HG02840 (cell line): ENCODE data around the gene TLL2.

Experiments used
- ATAC-seq: cut with Tn5 transposase; IDR thresholded peaks from one replicate; pipeline ENCODE4 v1.9.1; 2021; ENCODE audit warnings: mild to moderate bottlenecking, moderate library complexity, moderate number of reproducible peaks; ENCODE audit not compliant: unreplicated experiment, low FRiP score

The TLL2 gene

GRCh38 chr10:96436035-96436434 is 77.7 kb downstream of the TLL2 start:
- ATAC-seq = no peak

- no peak for ATAC-seq
Measured at GRCh38 chr10:96431211-96431970, 82.3 kb downstream of the TLL2 start.

DNA sequence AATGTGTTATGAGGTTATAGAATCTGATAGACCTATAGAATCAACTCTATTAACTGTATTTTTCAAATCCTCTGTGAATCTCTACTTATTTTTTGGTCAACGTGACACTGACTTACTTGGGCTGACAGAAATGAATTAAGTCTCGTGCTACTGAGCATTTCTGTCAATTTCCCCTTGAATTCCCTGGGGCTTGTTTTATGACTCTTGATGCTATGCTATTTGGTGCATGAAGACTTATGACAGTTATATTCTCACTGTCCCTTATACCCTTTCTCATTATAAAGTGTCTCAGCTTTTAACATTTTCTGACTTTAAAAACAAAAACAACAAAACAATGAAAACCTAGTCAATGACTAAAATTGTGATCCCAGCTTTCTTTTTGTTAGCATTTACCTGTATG is 86.4 kb downstream of the TLL2 start:
- ATAC-seq = no peak

GRCh38 chr10:96422525-96422924 is 91.2 kb downstream of the TLL2 start:
- ATAC-seq = no peak

DNA sequence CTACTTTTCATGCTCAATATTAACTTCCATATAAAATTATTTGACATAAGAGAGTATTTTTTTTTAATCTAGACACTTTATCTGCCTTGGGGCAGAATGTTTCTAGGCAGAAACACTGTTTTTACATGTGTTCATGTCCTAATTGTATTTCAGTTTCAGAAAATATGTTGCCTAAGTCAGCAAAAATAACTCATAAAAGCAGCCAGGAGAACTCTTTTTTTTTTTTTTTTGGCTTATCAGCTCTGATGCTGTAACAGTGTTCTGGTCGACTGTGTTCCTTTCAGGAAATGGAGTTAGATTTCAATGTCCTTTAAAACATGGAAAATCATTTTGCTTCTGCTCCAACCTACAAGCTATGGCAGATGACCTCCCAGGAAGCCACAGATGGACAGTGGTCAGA is 91.7 kb downstream of the TLL2 start:
- no peak for ATAC-seq

- no peak for ATAC-seq
Measured at GRCh38 chr10:96420228-96421009, 93.3 kb downstream of the TLL2 start.

DNA sequence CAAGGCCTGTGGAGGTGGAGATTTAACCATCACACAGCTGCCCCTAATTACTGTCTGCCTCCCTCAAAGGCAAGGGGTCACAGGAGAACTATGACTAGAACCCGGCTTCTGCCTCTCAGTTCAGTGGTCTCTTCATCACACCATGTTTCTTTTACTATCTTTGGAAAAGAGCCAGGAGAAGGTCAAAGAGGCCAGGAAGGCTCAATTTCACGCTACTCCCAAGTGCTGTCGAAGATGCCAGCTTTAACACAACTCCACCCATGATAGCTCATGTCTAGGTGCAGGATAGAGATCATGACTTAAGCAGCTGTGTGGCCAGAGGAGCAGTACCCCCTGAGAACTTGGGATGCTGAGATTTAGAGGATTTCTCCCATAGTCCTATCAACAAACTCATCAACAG is 94.4 kb downstream of the TLL2 start:
- ATAC-seq = no peak

DNA sequence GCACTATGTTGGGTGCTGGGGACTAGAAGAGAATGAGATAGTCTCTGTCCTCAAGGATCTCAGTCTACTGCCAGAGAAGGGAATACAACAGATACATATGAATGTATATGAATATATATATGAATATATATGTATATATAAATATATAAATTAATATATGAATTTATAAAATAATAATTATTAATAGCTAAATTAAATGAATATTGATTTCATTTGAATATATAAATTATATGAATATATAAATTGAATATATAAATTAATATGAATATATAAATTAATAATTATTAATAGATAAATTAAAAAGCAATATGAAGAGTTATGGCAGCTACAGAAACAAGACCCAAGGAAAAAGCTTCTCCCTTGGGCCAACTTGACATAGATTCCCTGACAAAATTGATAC is 95.1 kb downstream of the TLL2 start:
- no peak for ATAC-seq

DNA sequence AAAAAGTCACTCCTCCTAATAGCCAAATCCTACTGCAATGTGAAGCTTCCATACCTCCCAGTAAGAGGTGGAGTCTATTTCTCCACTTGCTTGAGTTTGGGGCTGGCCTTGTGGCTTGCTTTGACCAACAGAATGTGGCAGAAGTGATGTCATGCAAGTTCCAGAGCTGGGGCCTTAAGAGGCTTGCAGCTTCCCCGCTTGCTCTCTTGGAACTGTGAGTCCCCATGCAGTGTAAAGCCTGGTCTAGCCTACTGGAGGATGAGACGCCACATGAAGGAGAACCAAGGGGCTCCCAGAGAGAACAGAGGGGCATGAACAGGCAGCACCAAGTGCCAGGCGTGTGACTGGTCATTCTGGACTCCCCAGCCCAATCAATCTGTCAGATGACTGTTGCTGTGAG is 96.3 kb downstream of the TLL2 start:
- ATAC-seq = no peak

- ATAC-seq = no peak
Measured at GRCh38 chr10:96416643-96417042, 97.1 kb downstream of the TLL2 start.

DNA sequence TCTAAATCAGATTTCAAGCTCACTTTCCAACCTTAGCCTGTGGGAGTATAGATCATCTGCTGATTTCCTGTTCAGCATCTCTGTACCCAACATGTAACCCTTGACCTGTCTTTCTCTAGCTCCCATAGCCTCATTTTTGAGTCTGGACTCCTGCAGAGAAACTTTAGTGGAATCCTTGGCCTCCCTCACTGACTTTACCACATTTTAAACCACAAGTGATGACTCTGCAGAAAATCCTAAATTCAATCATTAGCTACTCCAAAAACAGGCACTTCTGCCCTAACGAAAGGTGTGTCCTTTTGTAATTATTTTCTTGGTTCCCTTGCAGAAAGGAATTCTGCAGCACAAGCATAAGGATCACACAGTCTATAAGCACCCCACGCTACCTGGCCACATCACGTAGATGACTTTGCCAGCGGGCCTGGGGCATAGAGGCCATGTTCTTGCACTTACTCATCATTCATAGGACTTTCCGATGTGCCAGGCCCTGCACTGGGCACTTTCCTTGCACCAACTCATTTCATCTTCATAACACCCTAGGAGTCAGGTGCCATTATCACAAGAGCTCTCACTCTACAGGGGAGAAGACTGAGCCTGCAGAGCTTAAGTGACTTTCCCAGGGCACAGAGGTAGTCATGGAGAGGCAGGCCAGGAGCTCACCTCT is 97.7 kb downstream of the TLL2 start:
- ATAC-seq = no peak

GRCh38 chr10:96415150-96415890 is 98.4 kb downstream of the TLL2 start:
- no peak for ATAC-seq

GRCh38 chr10:96414303-96414702 is 99.4 kb downstream of the TLL2 start:
- no peak for ATAC-seq

- no peak for ATAC-seq
Measured at GRCh38 chr10:96413151-96413787, 100.5 kb downstream of the TLL2 start.

- ATAC-seq = no peak
Measured at GRCh38 chr10:96411716-96412320, 101.9 kb downstream of the TLL2 start.

DNA sequence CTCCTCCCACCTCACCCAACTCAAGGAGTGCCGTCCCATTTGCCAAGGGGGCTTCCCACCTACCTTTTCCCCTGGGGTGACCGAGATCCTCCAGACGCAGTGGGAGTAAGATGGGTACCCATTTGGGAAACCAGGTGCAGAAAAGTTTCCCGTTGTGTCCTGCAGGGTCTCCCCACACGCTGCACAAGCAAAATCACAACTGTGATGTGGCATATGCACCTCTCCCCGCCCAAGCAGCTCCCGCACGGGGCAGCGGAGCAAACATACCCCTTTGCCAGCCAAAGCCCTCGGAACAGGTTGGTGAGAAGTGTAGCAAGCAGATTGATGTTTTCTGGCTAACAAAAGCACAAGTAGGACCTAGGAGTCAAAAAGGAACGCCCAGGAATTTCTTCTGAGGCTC is 103.4 kb downstream of the TLL2 start:
- no peak for ATAC-seq

DNA sequence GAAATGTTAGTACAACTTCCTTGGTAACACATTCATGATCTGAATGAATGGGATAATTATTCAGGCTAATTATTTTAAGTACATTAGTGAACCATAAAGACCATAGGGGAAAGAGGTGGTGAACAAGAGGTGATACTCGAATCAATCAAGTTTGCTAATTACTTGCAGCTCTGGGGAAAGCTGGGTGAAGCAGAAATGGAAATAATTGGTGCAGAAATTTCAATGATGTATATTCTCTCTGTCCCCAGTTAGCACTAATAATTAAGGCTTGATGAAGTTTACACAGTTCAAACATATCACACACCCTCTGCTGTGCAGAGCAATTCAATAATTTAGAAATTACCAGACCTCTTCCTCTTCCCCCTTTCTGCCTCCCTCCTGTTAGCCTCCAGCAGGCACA is 105.5 kb downstream of the TLL2 start:
- ATAC-seq = no peak

GRCh38 chr10:96407560-96408069 is 106.1 kb downstream of the TLL2 start:
- ATAC-seq = no peak

- no peak for ATAC-seq
Measured at GRCh38 chr10:96406091-96406490, 107.6 kb downstream of the TLL2 start.
